Ishikawa (cell line): Measurements from ENCODE around the gene ZMYND15.

ENCODE experiments used
- TEAD4 ChIP-seq: IDR thresholded peaks from 2 replicates; pipeline ENCODE4 v1.6.1; 2012
- TF ChIP-seq, protein P1 (sequence below): IDR thresholded peaks from 2 replicates; pipeline ENCODE4 v1.6.1; 2012; ENCODE audit warnings: low read depth, mild to moderate bottlenecking

- TF ChIP-seq, protein P1, sequence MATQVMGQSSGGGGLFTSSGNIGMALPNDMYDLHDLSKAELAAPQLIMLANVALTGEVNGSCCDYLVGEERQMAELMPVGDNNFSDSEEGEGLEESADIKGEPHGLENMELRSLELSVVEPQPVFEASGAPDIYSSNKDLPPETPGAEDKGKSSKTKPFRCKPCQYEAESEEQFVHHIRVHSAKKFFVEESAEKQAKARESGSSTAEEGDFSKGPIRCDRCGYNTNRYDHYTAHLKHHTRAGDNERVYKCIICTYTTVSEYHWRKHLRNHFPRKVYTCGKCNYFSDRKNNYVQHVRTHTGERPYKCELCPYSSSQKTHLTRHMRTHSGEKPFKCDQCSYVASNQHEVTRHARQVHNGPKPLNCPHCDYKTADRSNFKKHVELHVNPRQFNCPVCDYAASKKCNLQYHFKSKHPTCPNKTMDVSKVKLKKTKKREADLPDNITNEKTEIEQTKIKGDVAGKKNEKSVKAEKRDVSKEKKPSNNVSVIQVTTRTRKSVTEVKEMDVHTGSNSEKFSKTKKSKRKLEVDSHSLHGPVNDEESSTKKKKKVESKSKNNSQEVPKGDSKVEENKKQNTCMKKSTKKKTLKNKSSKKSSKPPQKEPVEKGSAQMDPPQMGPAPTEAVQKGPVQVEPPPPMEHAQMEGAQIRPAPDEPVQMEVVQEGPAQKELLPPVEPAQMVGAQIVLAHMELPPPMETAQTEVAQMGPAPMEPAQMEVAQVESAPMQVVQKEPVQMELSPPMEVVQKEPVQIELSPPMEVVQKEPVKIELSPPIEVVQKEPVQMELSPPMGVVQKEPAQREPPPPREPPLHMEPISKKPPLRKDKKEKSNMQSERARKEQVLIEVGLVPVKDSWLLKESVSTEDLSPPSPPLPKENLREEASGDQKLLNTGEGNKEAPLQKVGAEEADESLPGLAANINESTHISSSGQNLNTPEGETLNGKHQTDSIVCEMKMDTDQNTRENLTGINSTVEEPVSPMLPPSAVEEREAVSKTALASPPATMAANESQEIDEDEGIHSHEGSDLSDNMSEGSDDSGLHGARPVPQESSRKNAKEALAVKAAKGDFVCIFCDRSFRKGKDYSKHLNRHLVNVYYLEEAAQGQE = no peak
- TF ChIP-seq TEAD4 = no peak
Measured at GRCh38 chr17:4788159-4788806, 48.6 kb downstream of the ZMYND15 start.
